ENCODE results near the gene TMPRSS9.
"Not testable (repeated sequence)": the region's sequence is repeated elsewhere in the genome, so short reads cannot be mapped to it uniquely, and the experiment has no call there.

Gene TMPRSS9

GRCh38 chr19:2341982-2342381 is 18.1 kb upstream of the TMPRSS9 start:
- no peak for DNase-seq
- ATAC-seq (replicated peaks), result no peak
- Mint-ChIP-seq H3K36me3 (peaks cover 11 to 25% of the 10 kb centered on the region in 2 donors), H3K27me3 (no peaks in the 10 kb centered on the region), H3K27ac (no peak overlapping the region), H3K9me3 (no peaks in the 10 kb centered on the region), H3K4me1 (peaks cover 4 to 8% of the 10 kb centered on the region in 2 donors), H3K4me3 (no peak overlapping the region)

GRCh38 chr19:2342656-2343288 is 17.3 kb upstream of the TMPRSS9 start:
- ATAC-seq (replicated peaks) (no peak), DNase-seq (no peak)
- H3K36me3 Mint-ChIP-seq, result peaks cover 6 to 19% of the 10 kb centered on the region in 2 donors
- no peaks in the 10 kb centered on the region for H3K9me3 Mint-ChIP-seq
- no peaks in the 10 kb centered on the region for H3K27me3 Mint-ChIP-seq
- peaks cover 0 to 3% of the 10 kb centered on the region in 2 donors for H3K4me1 Mint-ChIP-seq
- H3K27ac Mint-ChIP-seq, result no peak overlapping the region
- no peak overlapping the region for H3K4me3 Mint-ChIP-seq

- Mint-ChIP-seq H3K36me3 (peaks cover 6 to 14% of the 10 kb centered on the region in 2 donors), H3K27ac (no peak overlapping the region), H3K27me3 (no peaks in the 10 kb centered on the region), H3K4me3 (no peak overlapping the region), H3K9me3 (no peaks in the 10 kb centered on the region), H3K4me1 (peaks cover 0 to 3% of the 10 kb centered on the region in 2 donors)
- DNase-seq (no peak), ATAC-seq (replicated peaks) (no peak)
Observed at GRCh38 chr19:2343289-2343982, 16.6 kb upstream of the TMPRSS9 start.

- H3K27ac Mint-ChIP-seq, result no peak overlapping the region
- H3K9me3 Mint-ChIP-seq, result no peaks in the 10 kb centered on the region
- DNase-seq (no peak), ATAC-seq (replicated peaks) (no peak)
- H3K4me1 Mint-ChIP-seq, result peaks cover 0 to 3% of the 10 kb centered on the region in 2 donors
- no peaks in the 10 kb centered on the region for H3K27me3 Mint-ChIP-seq
- H3K36me3 Mint-ChIP-seq, result peaks cover 6 to 14% of the 10 kb centered on the region in 2 donors
- no peak overlapping the region for H3K4me3 Mint-ChIP-seq
Observed at GRCh38 chr19:2344381-2344870, 15.6 kb upstream of the TMPRSS9 start.

GRCh38 chr19:2345076-2345475 is 15.0 kb upstream of the TMPRSS9 start:
- Mint-ChIP-seq H3K4me1 (peaks cover 0 to 3% of the 10 kb centered on the region in 2 donors), H3K4me3 (no peak overlapping the region), H3K36me3 (peaks cover 6 to 14% of the 10 kb centered on the region in 2 donors), H3K9me3 (no peaks in the 10 kb centered on the region), H3K27me3 (no peaks in the 10 kb centered on the region), H3K27ac (peak overlapping the region; percentile 51)
- DNase-seq (no peak), ATAC-seq (replicated peaks) (no peak)

- Mint-ChIP-seq H3K4me3 (no peak overlapping the region), H3K27me3 (no peaks in the 10 kb centered on the region), H3K9me3 (no peaks in the 10 kb centered on the region), H3K4me1 (peaks cover 0 to 3% of the 10 kb centered on the region in 2 donors), H3K36me3 (peaks cover 6 to 14% of the 10 kb centered on the region in 2 donors), H3K27ac (peak overlapping the region; percentile 2)
- ATAC-seq (replicated peaks) (no peak), DNase-seq (no peak)
Observed at GRCh38 chr19:2345794-2346663, 14.0 kb upstream of the TMPRSS9 start.

- H3K4me3 Mint-ChIP-seq, H3K4me1 Mint-ChIP-seq: not testable (repeated sequence)
Observed at GRCh38 chr19:2349818-2350217, 10.2 kb upstream of the TMPRSS9 start.

GRCh38 chr19:2350656-2351055 is 9.4 kb upstream of the TMPRSS9 start:
- peaks cover 0 to 1% of the 10 kb centered on the region in 2 donors for H3K4me1 Mint-ChIP-seq
- H3K9me3 Mint-ChIP-seq, result no peaks in the 10 kb centered on the region
- no peak overlapping the region for H3K27ac Mint-ChIP-seq
- H3K27me3 Mint-ChIP-seq, result no peaks in the 10 kb centered on the region
- ATAC-seq (replicated peaks) (no peak), DNase-seq (no peak)
- H3K36me3 Mint-ChIP-seq, result peaks cover 8 to 11% of the 10 kb centered on the region in 2 donors
- no peak overlapping the region for H3K4me3 Mint-ChIP-seq

More at GRCh38 chr19:2349818-2350217, 10.2 kb upstream of the TMPRSS9 start:
- H3K36me3 Mint-ChIP-seq, result peaks cover 11 to 17% of the 10 kb centered on the region in 2 donors
- not testable (repeated sequence) for H3K27me3 Mint-ChIP-seq; H3K27ac Mint-ChIP-seq; DNase-seq; ATAC-seq (replicated peaks); H3K9me3 Mint-ChIP-seq

- Mint-ChIP-seq H3K4me3 (no peak overlapping the region), H3K4me1 (no peaks in the 10 kb centered on the region), H3K27ac (no peak overlapping the region), H3K9me3 (no peaks in the 10 kb centered on the region), H3K27me3 (no peaks in the 10 kb centered on the region), H3K36me3 (peaks cover 10% of the 10 kb centered on the region in 2 donors)
- DNase-seq (no peak), ATAC-seq (replicated peaks) (no peak)
Observed at GRCh38 chr19:2351591-2351990, 8.5 kb upstream of the TMPRSS9 start.

- Mint-ChIP-seq H3K4me3 (no peak overlapping the region), H3K27ac (no peak overlapping the region), H3K36me3 (peaks cover 10 to 15% of the 10 kb centered on the region in 2 donors), H3K9me3 (no peaks in the 10 kb centered on the region), H3K4me1 (no peaks in the 10 kb centered on the region), H3K27me3 (no peaks in the 10 kb centered on the region)
- ATAC-seq (replicated peaks) (no peak), DNase-seq (no peak)
Observed at GRCh38 chr19:2352121-2352520, 7.9 kb upstream of the TMPRSS9 start.

GRCh38 chr19:2353159-2353886 is 6.7 kb upstream of the TMPRSS9 start:
- H3K9me3 Mint-ChIP-seq, result peaks cover 0 to 3% of the 10 kb centered on the region in 2 donors
- peak overlapping the region; percentile 20 for H3K27ac Mint-ChIP-seq
- no peak for DNase-seq
- ATAC-seq (replicated peaks), result no peak
- H3K4me1 Mint-ChIP-seq, result peaks cover 0 to 2% of the 10 kb centered on the region in 2 donors
- H3K27me3 Mint-ChIP-seq, result no peaks in the 10 kb centered on the region
- no peak overlapping the region for H3K4me3 Mint-ChIP-seq
- H3K36me3 Mint-ChIP-seq, result peaks cover 10 to 18% of the 10 kb centered on the region in 2 donors

- peaks cover 0 to 3% of the 10 kb centered on the region in 2 donors for H3K9me3 Mint-ChIP-seq
- ATAC-seq (replicated peaks) (no peak), DNase-seq (no peak)
- no peak overlapping the region for H3K4me3 Mint-ChIP-seq
- H3K4me1 Mint-ChIP-seq, result peaks cover 0 to 2% of the 10 kb centered on the region in 2 donors
- peaks cover 10 to 18% of the 10 kb centered on the region in 2 donors for H3K36me3 Mint-ChIP-seq
- no peaks in the 10 kb centered on the region for H3K27me3 Mint-ChIP-seq
- H3K27ac Mint-ChIP-seq, result no peak overlapping the region
Observed at GRCh38 chr19:2353887-2354592, 6.0 kb upstream of the TMPRSS9 start.

- DNase-seq (no peak), ATAC-seq (replicated peaks) (no peak)
- peaks cover 0 to 2% of the 10 kb centered on the region in 2 donors for H3K4me1 Mint-ChIP-seq
- H3K27ac Mint-ChIP-seq, result no peak overlapping the region
- no peaks in the 10 kb centered on the region for H3K27me3 Mint-ChIP-seq
- peaks cover 0 to 3% of the 10 kb centered on the region in 2 donors for H3K9me3 Mint-ChIP-seq
- H3K4me3 Mint-ChIP-seq, result no peak overlapping the region
- H3K36me3 Mint-ChIP-seq, result peaks cover 10 to 18% of the 10 kb centered on the region in 2 donors
Observed at GRCh38 chr19:2354670-2355069, 5.4 kb upstream of the TMPRSS9 start.
